ENCODE results near the gene DOCK9. TPM values are rescaled to one million over a fixed set of nuclear protein-coding genes. Genes with fewer than 3 reads are reported as not detected.

Gene DOCK9
- polyA plus RNA-seq, 3 donors, result 0.01 TPM; not detected in 2

GRCh38 chr13:98958443-98958794 is 19.4 kb downstream of the DOCK9 start:
- Histone ChIP-seq H3K79me2 (ENCODE audit: insufficient read depth, low read length) (no peaks in the 10 kb centered on the region), H3K4me1 (ENCODE audit: control insufficient read depth in 1 of 2, insufficient read depth in 2 of 2, low read length in 2 of 2) (no peaks in the 10 kb centered on the region), H3K27ac (ENCODE audit: low read depth in 1 of 2, low read length in 2 of 2) (no peak overlapping the region), H3K4me3 (replicated peaks in 1 of 3; ENCODE audit: low read depth in 2 of 3, low read length in 3 of 3) (no peak overlapping the region), H3K4me2 (replicated peaks; ENCODE audit: extremely low read depth, low read length, poor library complexity, severe bottlenecking) (no peak overlapping the region), H3K9ac (ENCODE audit: insufficient read depth, low read length, poor library complexity, severe bottlenecking) (no peak overlapping the region), H3K36me3 (replicated peaks in 1 of 2; ENCODE audit: control insufficient read depth in 1 of 2, insufficient read depth in 2 of 2, low read length in 2 of 2) (no peaks in the 10 kb centered on the region), H3K9me3 (replicated peaks in 1 of 2; ENCODE audit: control insufficient read depth in 1 of 2, insufficient read depth in 1 of 2, low read length in 2 of 2) (no peaks in the 10 kb centered on the region), H2AFZ (ENCODE audit: insufficient read depth, low read depth, low read length, poor library complexity, severe bottlenecking) (no peak overlapping the region), H3K27me3 (ENCODE audit: control insufficient read depth in 2 of 2, insufficient read depth in 2 of 2, low read length in 2 of 2) (no peaks in the 10 kb centered on the region), H4K20me1 (ENCODE audit: insufficient read depth, low read length) (no peaks in the 10 kb centered on the region)
- Mint-ChIP-seq H3K36me3 (no peaks in the 10 kb centered on the region), H3K27ac (no peak overlapping the region), H3K9me3 (no peaks in the 10 kb centered on the region), H3K4me3 (no peak overlapping the region), H3K27me3 (ENCODE audit: low read depth in 3 of 3) (peaks cover 2 to 11% (median 7%) of the 10 kb centered on the region in 3 donors), H3K4me1 (no peaks in the 10 kb centered on the region)
- DNase-seq, result no peak
- WGBS (ENCODE audit: insufficient coverage), result no CpG with 5 or more reads among the region's 3 CpGs
- TF ChIP-seq CTCF (IDR thresholded peaks at IDR 0.05), result no peak
- intact Hi-C loops (cut with micrococcal nuclease), result no loop called here

GRCh38 chr13:98957731-98958442 is 20.0 kb downstream of the DOCK9 start:
- Histone ChIP-seq H2AFZ (ENCODE audit: insufficient read depth, low read depth, low read length, poor library complexity, severe bottlenecking) (no peak overlapping the region), H3K4me1 (ENCODE audit: control insufficient read depth in 1 of 2, insufficient read depth in 2 of 2, low read length in 2 of 2) (no peaks in the 10 kb centered on the region), H3K4me2 (replicated peaks; ENCODE audit: extremely low read depth, low read length, poor library complexity, severe bottlenecking) (no peak overlapping the region), H3K27me3 (ENCODE audit: control insufficient read depth in 2 of 2, insufficient read depth in 2 of 2, low read length in 2 of 2) (no peaks in the 10 kb centered on the region), H4K20me1 (ENCODE audit: insufficient read depth, low read length) (no peaks in the 10 kb centered on the region), H3K27ac (ENCODE audit: low read depth in 1 of 2, low read length in 2 of 2) (no peak overlapping the region), H3K9me3 (replicated peaks in 1 of 2; ENCODE audit: control insufficient read depth in 1 of 2, insufficient read depth in 1 of 2, low read length in 2 of 2) (no peaks in the 10 kb centered on the region), H3K36me3 (replicated peaks in 1 of 2; ENCODE audit: control insufficient read depth in 1 of 2, insufficient read depth in 2 of 2, low read length in 2 of 2) (no peaks in the 10 kb centered on the region), H3K4me3 (replicated peaks in 1 of 3; ENCODE audit: low read depth in 2 of 3, low read length in 3 of 3) (no peak overlapping the region), H3K79me2 (ENCODE audit: insufficient read depth, low read length) (no peaks in the 10 kb centered on the region), H3K9ac (ENCODE audit: insufficient read depth, low read length, poor library complexity, severe bottlenecking) (no peak overlapping the region)
- Mint-ChIP-seq H3K27me3 (ENCODE audit: low read depth in 3 of 3) (peaks cover 2 to 10% (median 7%) of the 10 kb centered on the region in 3 donors), H3K4me3 (no peak overlapping the region), H3K36me3 (no peaks in the 10 kb centered on the region), H3K27ac (no peak overlapping the region), H3K4me1 (no peaks in the 10 kb centered on the region), H3K9me3 (no peaks in the 10 kb centered on the region)
- no peak for TF ChIP-seq CTCF (IDR thresholded peaks at IDR 0.05)
- intact Hi-C loops (cut with micrococcal nuclease), result no loop called here
- no peak for DNase-seq
- WGBS (ENCODE audit: insufficient coverage), result 90% methylated on average over 2 of the region's 3 CpGs

All from CD14-positive monocyte (primary cell).